ENCODE data around the gene RNU6-9.

DNA sequence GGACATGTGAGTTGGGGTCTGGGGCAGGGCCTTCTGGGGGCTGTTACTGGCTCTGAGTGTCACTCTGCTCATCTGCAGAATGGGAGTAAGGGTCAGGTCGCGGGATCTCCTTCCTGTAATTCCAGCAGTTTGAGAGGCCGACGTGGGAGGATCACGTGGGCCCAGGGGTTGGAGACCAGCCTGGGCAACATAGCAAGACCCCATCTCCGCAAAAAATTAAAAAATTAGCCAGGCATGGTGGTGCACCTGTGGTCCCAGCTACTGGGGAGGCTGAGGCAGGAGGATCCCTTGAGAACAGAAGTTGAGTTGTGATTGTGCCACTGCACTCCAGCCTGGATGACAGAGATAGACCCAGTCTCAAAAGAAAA lies 36.6 kb downstream of the RNU6-9 start:
- TF ChIP-seq, protein P1, sequence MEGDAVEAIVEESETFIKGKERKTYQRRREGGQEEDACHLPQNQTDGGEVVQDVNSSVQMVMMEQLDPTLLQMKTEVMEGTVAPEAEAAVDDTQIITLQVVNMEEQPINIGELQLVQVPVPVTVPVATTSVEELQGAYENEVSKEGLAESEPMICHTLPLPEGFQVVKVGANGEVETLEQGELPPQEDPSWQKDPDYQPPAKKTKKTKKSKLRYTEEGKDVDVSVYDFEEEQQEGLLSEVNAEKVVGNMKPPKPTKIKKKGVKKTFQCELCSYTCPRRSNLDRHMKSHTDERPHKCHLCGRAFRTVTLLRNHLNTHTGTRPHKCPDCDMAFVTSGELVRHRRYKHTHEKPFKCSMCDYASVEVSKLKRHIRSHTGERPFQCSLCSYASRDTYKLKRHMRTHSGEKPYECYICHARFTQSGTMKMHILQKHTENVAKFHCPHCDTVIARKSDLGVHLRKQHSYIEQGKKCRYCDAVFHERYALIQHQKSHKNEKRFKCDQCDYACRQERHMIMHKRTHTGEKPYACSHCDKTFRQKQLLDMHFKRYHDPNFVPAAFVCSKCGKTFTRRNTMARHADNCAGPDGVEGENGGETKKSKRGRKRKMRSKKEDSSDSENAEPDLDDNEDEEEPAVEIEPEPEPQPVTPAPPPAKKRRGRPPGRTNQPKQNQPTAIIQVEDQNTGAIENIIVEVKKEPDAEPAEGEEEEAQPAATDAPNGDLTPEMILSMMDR (IDR thresholded peaks at IDR 0.05; ENCODE audit: insufficient read depth, low read length, poor library complexity, severe bottlenecking), result no peak
- no peak for TF ChIP-seq EZH2phosphoT487 (conservative IDR thresholded peaks at IDR 0.05; ENCODE audit: low read length)
